ENCODE data around the gene ITGB3. TPM values are rescaled to one million over a fixed set of nuclear protein-coding genes. Genes with fewer than 3 reads are reported as not detected.

ITGB3 gene
- total and polyA plus RNA-seq, 2 experiments from 2014 or later: 3.5 to 7.2 TPM

- H3K27ac ChIP-seq: peak overlapping the region; percentile 28; the same call in 1 of the 2 replicates
- DNase-seq: peak; percentile 68
- peaks cover 15% of the 10 kb centered on the region for H3F3A ChIP-seq (ENCODE audit: insufficient read depth)
- whole genome bisulfite sequencing, 2 experiments (ENCODE audit: low coverage in 1 of 2, low lambda C conversion rate in 2 of 2, missing lambda C conversion rate in 2 of 2): 78 to 80% methylated on average over 6 of the region's 6 CpGs
- H3K79me2 ChIP-seq (ENCODE audit: insufficient read depth): no peaks in the 10 kb centered on the region
- TF ChIP-seq EZH2 (IDR thresholded peaks at IDR 0.05; ENCODE audit: insufficient read depth, poor library complexity, severe bottlenecking) (no peak), EZH2phosphoT487 (IDR thresholded peaks at IDR 0.05; ENCODE audit: insufficient read depth, low read depth) (no peak)
- peaks cover 12% of the 10 kb centered on the region for H3K4me1 ChIP-seq (ENCODE audit: insufficient read depth)
- no peaks in the 10 kb centered on the region for H3K9me2 ChIP-seq (ENCODE audit: insufficient read depth)
- no peak overlapping the region for H2AFZ ChIP-seq
- H3K36me3 ChIP-seq (ENCODE audit: low read depth): no peaks in the 10 kb centered on the region
- no peaks in the 10 kb centered on the region for H4K20me1 ChIP-seq (ENCODE audit: insufficient read depth)
- no peaks in the 10 kb centered on the region for H3K9me3 ChIP-seq (ENCODE audit: low read depth)
- H3K27me3 ChIP-seq (replicated peaks; ENCODE audit: insufficient read depth): no peaks in the 10 kb centered on the region
- H3K4me3 ChIP-seq: no peak overlapping the region
- H3K9ac ChIP-seq: no peak overlapping the region
- in situ Hi-C loops (cut with MboI): no loop called here
- no peak overlapping the region for H3K4me2 ChIP-seq (ENCODE audit: unreplicated experiment)
Measured at GRCh38 chr17:47286198-47286914, 32.7 kb downstream of the ITGB3 start.

DNA sequence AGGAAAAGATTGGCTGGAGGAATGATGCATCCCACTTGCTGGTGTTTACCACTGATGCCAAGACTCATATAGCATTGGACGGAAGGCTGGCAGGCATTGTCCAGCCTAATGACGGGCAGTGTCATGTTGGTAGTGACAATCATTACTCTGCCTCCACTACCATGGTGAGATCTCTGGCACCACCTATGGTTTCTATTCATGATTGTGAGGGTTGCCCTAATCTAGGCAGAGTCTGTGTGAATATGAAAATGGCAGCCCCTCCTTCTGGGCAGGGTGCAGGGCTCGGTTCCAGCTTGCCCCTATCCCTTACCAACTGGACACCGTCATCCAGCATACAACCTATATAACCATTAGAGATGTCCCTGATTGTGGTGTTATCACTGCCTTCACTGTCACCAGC is 33.4 kb downstream of the ITGB3 start:
- Histone ChIP-seq H3K4me1 (ENCODE audit: insufficient read depth) (peaks cover 12% of the 10 kb centered on the region), H4K20me1 (ENCODE audit: insufficient read depth) (no peaks in the 10 kb centered on the region), H3K4me2 (ENCODE audit: unreplicated experiment) (no peak overlapping the region), H3K4me3 (no peak overlapping the region), H3K9me2 (ENCODE audit: insufficient read depth) (no peaks in the 10 kb centered on the region), H3K36me3 (ENCODE audit: low read depth) (no peaks in the 10 kb centered on the region), H3K27me3 (replicated peaks; ENCODE audit: insufficient read depth) (no peaks in the 10 kb centered on the region), H3K9ac (no peak overlapping the region), H3K27ac (peak overlapping the region; percentile 28; the same call in 1 of the 2 replicates), H3K79me2 (ENCODE audit: insufficient read depth) (no peaks in the 10 kb centered on the region), H3F3A (ENCODE audit: insufficient read depth) (peaks cover 15% of the 10 kb centered on the region), H3K9me3 (ENCODE audit: low read depth) (no peaks in the 10 kb centered on the region), H2AFZ (no peak overlapping the region)
- TF ChIP-seq EZH2phosphoT487 (IDR thresholded peaks at IDR 0.05; ENCODE audit: insufficient read depth, low read depth) (no peak), EZH2 (IDR thresholded peaks at IDR 0.05; ENCODE audit: insufficient read depth, poor library complexity, severe bottlenecking) (no peak)
- WGBS, 2 experiments (ENCODE audit: low coverage in 1 of 2, low lambda C conversion rate in 2 of 2, missing lambda C conversion rate in 2 of 2): 95% methylated on average over 4 of the region's 4 CpGs
- no peak for DNase-seq
- in situ Hi-C loops (cut with MboI): no loop called here

DNA sequence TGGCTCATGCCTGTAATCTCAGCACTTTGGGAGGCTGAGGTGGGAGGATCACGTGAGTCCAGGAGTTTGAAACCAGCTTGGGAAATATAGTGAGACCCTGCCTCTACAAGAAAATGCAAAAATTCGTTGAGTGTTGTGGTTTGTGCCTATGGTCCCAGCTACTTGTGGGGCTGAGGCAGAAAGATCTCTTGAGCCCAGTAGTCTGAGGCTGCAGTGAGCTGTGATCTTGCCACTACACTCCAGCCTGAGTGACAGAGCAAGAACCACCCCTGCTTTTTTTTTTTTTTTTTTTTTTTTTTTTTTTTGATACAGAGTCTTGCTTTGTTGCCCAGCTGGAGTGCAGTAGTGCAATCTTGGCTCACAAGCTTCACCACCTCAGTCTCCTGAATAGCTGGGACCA is 34.0 kb downstream of the ITGB3 start:
- no peak for TF ChIP-seq EZH2 (IDR thresholded peaks at IDR 0.05; ENCODE audit: insufficient read depth, poor library complexity, severe bottlenecking)
- no peak for TF ChIP-seq EZH2phosphoT487 (IDR thresholded peaks at IDR 0.05; ENCODE audit: insufficient read depth, low read depth)
- peaks cover 12% of the 10 kb centered on the region for H3K4me1 ChIP-seq (ENCODE audit: insufficient read depth)
- no peaks in the 10 kb centered on the region for H3K9me3 ChIP-seq (ENCODE audit: low read depth)
- no peak overlapping the region for H3K9ac ChIP-seq
- no peaks in the 10 kb centered on the region for H3K36me3 ChIP-seq (ENCODE audit: low read depth)
- peaks cover 15% of the 10 kb centered on the region for H3F3A ChIP-seq (ENCODE audit: insufficient read depth)
- DNase-seq: no peak
- in situ Hi-C loops (cut with MboI): no loop called here
- no peak overlapping the region for H3K4me3 ChIP-seq
- H3K27me3 ChIP-seq (replicated peaks; ENCODE audit: insufficient read depth): no peaks in the 10 kb centered on the region
- H3K9me2 ChIP-seq (ENCODE audit: insufficient read depth): no peaks in the 10 kb centered on the region
- no peak overlapping the region for H3K27ac ChIP-seq
- no peak overlapping the region for H2AFZ ChIP-seq
- H3K79me2 ChIP-seq (ENCODE audit: insufficient read depth): no peaks in the 10 kb centered on the region
- WGBS, 2 experiments (ENCODE audit: low coverage in 1 of 2, low lambda C conversion rate in 2 of 2, missing lambda C conversion rate in 2 of 2): 74 to 86% methylated on average over 2 of the region's 2 CpGs
- no peak overlapping the region for H3K4me2 ChIP-seq (ENCODE audit: unreplicated experiment)
- H4K20me1 ChIP-seq (ENCODE audit: insufficient read depth): no peaks in the 10 kb centered on the region

- Histone ChIP-seq H3K9ac (no peak overlapping the region), H3K27ac (no peak overlapping the region), H3K4me2 (ENCODE audit: unreplicated experiment) (no peak overlapping the region), H3F3A (ENCODE audit: insufficient read depth) (peaks cover 15% of the 10 kb centered on the region), H3K27me3 (replicated peaks; ENCODE audit: insufficient read depth) (no peaks in the 10 kb centered on the region), H3K9me3 (ENCODE audit: low read depth) (no peaks in the 10 kb centered on the region), H3K9me2 (ENCODE audit: insufficient read depth) (no peaks in the 10 kb centered on the region), H4K20me1 (ENCODE audit: insufficient read depth) (no peaks in the 10 kb centered on the region), H3K4me1 (ENCODE audit: insufficient read depth) (peaks cover 12% of the 10 kb centered on the region), H3K4me3 (no peak overlapping the region), H2AFZ (no peak overlapping the region), H3K79me2 (ENCODE audit: insufficient read depth) (no peaks in the 10 kb centered on the region), H3K36me3 (ENCODE audit: low read depth) (no peaks in the 10 kb centered on the region)
- 79 to 86% methylated on average over 6 of the region's 6 CpGs for WGBS, 2 experiments (ENCODE audit: low coverage in 1 of 2, low lambda C conversion rate in 2 of 2, missing lambda C conversion rate in 2 of 2)
- DNase-seq: peak; percentile 35
- in situ Hi-C loops (cut with MboI): no loop called here
- TF ChIP-seq EZH2phosphoT487 (IDR thresholded peaks at IDR 0.05; ENCODE audit: insufficient read depth, low read depth) (no peak), EZH2 (IDR thresholded peaks at IDR 0.05; ENCODE audit: insufficient read depth, poor library complexity, severe bottlenecking) (no peak)
Measured at GRCh38 chr17:47288531-47289116, 35.0 kb downstream of the ITGB3 start.

Measured in GM23248 (cell line).